ENCODE results near the gene NEMP2.
"Not testable (repeated sequence)": the region's sequence is repeated elsewhere in the genome, so short reads cannot be mapped to it uniquely, and the experiment has no call there.

The NEMP2 gene

GRCh38 chr2:190486037-190486623 lies 48.4 kb downstream of the NEMP2 start:
- DNase-seq: no peak

- no peak for DNase-seq
Measured at GRCh38 chr2:190482451-190482850, 52.1 kb downstream of the NEMP2 start.

- no peak for DNase-seq
Measured at GRCh38 chr2:190481339-190481738, 53.2 kb downstream of the NEMP2 start.

GRCh38 chr2:190478572-190479195 lies 55.8 kb downstream of the NEMP2 start:
- no peak for DNase-seq

- no peak for DNase-seq
Measured at GRCh38 chr2:190477661-190478454, 56.7 kb downstream of the NEMP2 start.

GRCh38 chr2:190470256-190470826 lies 64.2 kb downstream of the NEMP2 start:
- no peak for DNase-seq

GRCh38 chr2:190469771-190470170 lies 64.8 kb downstream of the NEMP2 start:
- peak; percentile 91 for DNase-seq

- peak; percentile 82 for DNase-seq
Measured at GRCh38 chr2:190468814-190469569, 65.5 kb downstream of the NEMP2 start.

GRCh38 chr2:190468354-190468753 lies 66.2 kb downstream of the NEMP2 start:
- not testable (repeated sequence) for DNase-seq

GRCh38 chr2:190467575-190468083 lies 66.9 kb downstream of the NEMP2 start:
- peak; percentile 64 for DNase-seq

GRCh38 chr2:190466819-190467446 lies 67.6 kb downstream of the NEMP2 start:
- DNase-seq: peak; percentile 87

- DNase-seq: peak; percentile 25
Measured at GRCh38 chr2:190465060-190465459, 69.5 kb downstream of the NEMP2 start.

GRCh38 chr2:190462611-190463010 lies 71.9 kb downstream of the NEMP2 start:
- no peak for DNase-seq

GRCh38 chr2:190462181-190462580 lies 72.3 kb downstream of the NEMP2 start:
- DNase-seq: no peak

- no peak for DNase-seq
Measured at GRCh38 chr2:190460487-190460886, 74.0 kb downstream of the NEMP2 start.

- no peak for DNase-seq
Measured at GRCh38 chr2:190459881-190460280, 74.6 kb downstream of the NEMP2 start.

- no peak for DNase-seq
Measured at GRCh38 chr2:190458352-190459107, 76.0 kb downstream of the NEMP2 start.

GRCh38 chr2:190457256-190457655 lies 77.3 kb downstream of the NEMP2 start:
- no peak for DNase-seq

GRCh38 chr2:190456833-190457232 lies 77.7 kb downstream of the NEMP2 start:
- DNase-seq: no peak

GRCh38 chr2:190455358-190456095 lies 79.0 kb downstream of the NEMP2 start:
- no peak for DNase-seq

- DNase-seq: no peak
Measured at GRCh38 chr2:190454795-190455194, 79.7 kb downstream of the NEMP2 start.
